Activated CD8-positive, alpha-beta T cell treated with anti-CD3 and anti-CD28 coated beads, Interleukin-2, amount 10 ng/mL, durations not matched to agents 7 days and 5 days (primary cell): ENCODE results near the gene SAV1. TPM values are rescaled to one million over a fixed set of nuclear protein-coding genes. Genes with fewer than 3 reads are reported as not detected.

Source experiments
- ATAC-seq: fragments of 150-1000 bp; cut with Tn5 transposase; one replicate; pipeline ENCODE4 v1.10.0; 2021; ENCODE audit warnings: moderate library complexity
- CTCF ChIA-PET: fragments of 350-600 bp; sonication (Branson Sonifier 250); formaldehyde crosslinking; loops from one replicate; lab custom pipeline; 2021; ENCODE audit warnings: antibody characterized with exemption; lab: Charles Lee
- POLR2A ChIA-PET: fragments of 350-600 bp; sonication (Branson Sonifier 250); formaldehyde crosslinking; loops from one replicate; lab custom pipeline; 2021; ENCODE audit warnings: antibody characterized with exemption; lab: Charles Lee
- DNase-seq: peaks from one replicate; pipeline ENCODE4 v3.0.0-alpha.2; 2020
- H3K27ac Mint-ChIP-seq: one replicate; pipeline ENCODE4 v1.8.0; 2021; ENCODE audit warnings: mild to moderate bottlenecking, mixed read lengths
- H3K27me3 Mint-ChIP-seq: one replicate; pipeline ENCODE4 v1.8.0; 2021; ENCODE audit warnings: low read depth, mixed read lengths
- H3K36me3 Mint-ChIP-seq: one replicate; pipeline ENCODE4 v1.8.0; 2021; ENCODE audit warnings: low read depth, mixed read lengths
- H3K4me1 Mint-ChIP-seq: one replicate; pipeline ENCODE4 v1.8.0; 2021; ENCODE audit warnings: low read depth, mixed read lengths
- H3K4me3 Mint-ChIP-seq: one replicate; pipeline ENCODE4 v1.8.0; 2021; ENCODE audit warnings: mild to moderate bottlenecking, mixed read lengths
- H3K9me3 Mint-ChIP-seq: one replicate; pipeline ENCODE4 v1.8.0; 2022; ENCODE audit warnings: mixed read lengths; ENCODE audit not compliant: insufficient read depth
- total RNA-seq, 2 experiments: library from RNA; stranded (reverse); gene quantifications; one replicate each; pipeline ENCODE4 v1.2.3, GENCODE V29; 2021

The SAV1 gene
- total RNA-seq, 2 experiments from 2014 or later, result 2.1 to 2.8 TPM

GRCh38 chr14:50605766-50606165, 62.3 kb downstream of the SAV1 start:
- DNase-seq (no peak), ATAC-seq (no peak)
- Mint-ChIP-seq H3K27ac (no peak overlapping the region), H3K4me3 (no peak overlapping the region), H3K9me3 (no peaks in the 10 kb centered on the region), H3K36me3 (no peaks in the 10 kb centered on the region), H3K4me1 (no peaks in the 10 kb centered on the region), H3K27me3 (peaks cover 9% of the 10 kb centered on the region)
- POLR2A ChIA-PET, result interaction anchor here (0.6 kb wide), 1 partner anchor 76 kb away, joined by 3 read pairs; no protein-coding TSS in a partner anchor
- CTCF ChIA-PET, result interaction anchor here (0.6 to 1.5 kb wide), 5 partner anchors 11 to 345 kb away, joined by 3 to 6 read pairs (median 3); no protein-coding TSS in a partner anchor

- Mint-ChIP-seq H3K36me3 (no peaks in the 10 kb centered on the region), H3K27ac (no peak overlapping the region), H3K27me3 (peaks cover 10% of the 10 kb centered on the region), H3K4me1 (no peaks in the 10 kb centered on the region), H3K4me3 (no peak overlapping the region), H3K9me3 (no peaks in the 10 kb centered on the region)
- POLR2A ChIA-PET, result no interaction called here
- CTCF ChIA-PET, result interaction anchor here (1.0 to 1.3 kb wide), 3 partner anchors 16 to 256 kb away, joined by 3 to 4 read pairs (median 3); no protein-coding TSS in a partner anchor
- no peak for ATAC-seq
- no peak for DNase-seq
Observed at GRCh38 chr14:50603565-50603964, 64.5 kb downstream of the SAV1 start.

- no peaks in the 10 kb centered on the region for H3K9me3 Mint-ChIP-seq
- DNase-seq (no peak), ATAC-seq (no peak)
- H3K4me1 Mint-ChIP-seq, result no peaks in the 10 kb centered on the region
- no peak overlapping the region for H3K4me3 Mint-ChIP-seq
- H3K27ac Mint-ChIP-seq, result no peak overlapping the region
- ChIA-PET POLR2A (no interaction called here), CTCF (interaction anchor here (1.7 to 2.8 kb wide), 4 partner anchors 135 to 259 kb away, joined by 3 to 34 read pairs (median 12); no protein-coding TSS in a partner anchor)
- H3K36me3 Mint-ChIP-seq, result no peaks in the 10 kb centered on the region
- H3K27me3 Mint-ChIP-seq, result peaks cover 6% of the 10 kb centered on the region
Observed at GRCh38 chr14:50602035-50602434, 66.1 kb downstream of the SAV1 start.

GRCh38 chr14:50601394-50601793, 66.7 kb downstream of the SAV1 start:
- Mint-ChIP-seq H3K4me1 (no peaks in the 10 kb centered on the region), H3K27ac (no peak overlapping the region), H3K9me3 (no peaks in the 10 kb centered on the region), H3K36me3 (no peaks in the 10 kb centered on the region), H3K4me3 (no peak overlapping the region), H3K27me3 (peaks cover 6% of the 10 kb centered on the region)
- no peak for ATAC-seq
- ChIA-PET POLR2A (no interaction called here), CTCF (interaction anchor here (0.8 to 2.8 kb wide), 8 partner anchors 15 to 259 kb away, joined by 3 to 34 read pairs (median 4); no protein-coding TSS in a partner anchor)
- DNase-seq, result no peak

- H3K4me1 Mint-ChIP-seq, result no peaks in the 10 kb centered on the region
- ChIA-PET CTCF (interaction anchor here (0.6 to 2.8 kb wide), 13 partner anchors 15 to 259 kb away, joined by 3 to 34 read pairs (median 3); no protein-coding TSS in a partner anchor), POLR2A (no interaction called here)
- DNase-seq (no peak), ATAC-seq (no peak)
- no peaks in the 10 kb centered on the region for H3K36me3 Mint-ChIP-seq
- no peaks in the 10 kb centered on the region for H3K9me3 Mint-ChIP-seq
- H3K4me3 Mint-ChIP-seq, result no peak overlapping the region
- H3K27me3 Mint-ChIP-seq, result peaks cover 5% of the 10 kb centered on the region
- H3K27ac Mint-ChIP-seq, result no peak overlapping the region
Observed at GRCh38 chr14:50600849-50601248, 67.3 kb downstream of the SAV1 start.

- no peak overlapping the region for H3K4me3 Mint-ChIP-seq
- H3K27me3 Mint-ChIP-seq, result peaks cover 2% of the 10 kb centered on the region
- H3K36me3 Mint-ChIP-seq, result no peaks in the 10 kb centered on the region
- H3K9me3 Mint-ChIP-seq, result no peaks in the 10 kb centered on the region
- H3K4me1 Mint-ChIP-seq, result no peaks in the 10 kb centered on the region
- POLR2A ChIA-PET, result interaction anchor here (0.6 kb wide), 1 partner anchor 266 kb away, joined by 3 read pairs; no protein-coding TSS in a partner anchor
- no peak overlapping the region for H3K27ac Mint-ChIP-seq
- DNase-seq, result no peak
- CTCF ChIA-PET, result interaction anchor here (0.6 to 2.8 kb wide), 11 partner anchors 16 to 260 kb away, joined by 3 to 34 read pairs (median 4); no protein-coding TSS in a partner anchor
- no peak for ATAC-seq
Observed at GRCh38 chr14:50599700-50600444, 68.2 kb downstream of the SAV1 start.

- no peaks in the 10 kb centered on the region for H3K4me1 Mint-ChIP-seq
- POLR2A ChIA-PET, result no interaction called here
- no peak overlapping the region for H3K4me3 Mint-ChIP-seq
- DNase-seq, result no peak
- CTCF ChIA-PET, result interaction anchor here (0.6 to 1.9 kb wide), 6 partner anchors 21 to 262 kb away, joined by 3 to 7 read pairs (median 3); no protein-coding TSS in a partner anchor
- ATAC-seq, result no peak
- peaks cover 2% of the 10 kb centered on the region for H3K27me3 Mint-ChIP-seq
- no peaks in the 10 kb centered on the region for H3K36me3 Mint-ChIP-seq
- H3K27ac Mint-ChIP-seq, result no peak overlapping the region
- no peaks in the 10 kb centered on the region for H3K9me3 Mint-ChIP-seq
Observed at GRCh38 chr14:50598765-50599164, 69.3 kb downstream of the SAV1 start.

GRCh38 chr14:50594577-50595316, 73.4 kb downstream of the SAV1 start:
- ChIA-PET CTCF (interaction anchor here (1.2 to 1.9 kb wide), 2 partner anchors 129 to 183 kb away, joined by 3 to 4 read pairs; no protein-coding TSS in a partner anchor), POLR2A (no interaction called here)
- ATAC-seq (no peak), DNase-seq (no peak)
- H3K9me3 Mint-ChIP-seq, result no peaks in the 10 kb centered on the region
- H3K27me3 Mint-ChIP-seq, result peaks cover 2% of the 10 kb centered on the region
- no peaks in the 10 kb centered on the region for H3K36me3 Mint-ChIP-seq
- no peak overlapping the region for H3K27ac Mint-ChIP-seq
- H3K4me3 Mint-ChIP-seq, result no peak overlapping the region
- no peaks in the 10 kb centered on the region for H3K4me1 Mint-ChIP-seq

- CTCF ChIA-PET, result no interaction called here
- no peaks in the 10 kb centered on the region for H3K9me3 Mint-ChIP-seq
- DNase-seq (no peak), ATAC-seq (no peak)
- H3K27ac Mint-ChIP-seq, result no peak overlapping the region
- POLR2A ChIA-PET, result interaction anchor here (0.6 kb wide), 1 partner anchor 101 kb away, joined by 3 read pairs; no protein-coding TSS in a partner anchor
- no peaks in the 10 kb centered on the region for H3K4me1 Mint-ChIP-seq
- peaks cover 2% of the 10 kb centered on the region for H3K27me3 Mint-ChIP-seq
- H3K36me3 Mint-ChIP-seq, result no peaks in the 10 kb centered on the region
- no peak overlapping the region for H3K4me3 Mint-ChIP-seq
Observed at GRCh38 chr14:50590464-50590863, 77.6 kb downstream of the SAV1 start.
